Hypothalamus (tissue), 51 donors: Measurements from ENCODE around the gene AHNAK2.
"Not testable (repeated sequence)": the region's sequence is repeated elsewhere in the genome, so short reads cannot be mapped to it uniquely, and the experiment has no call there.

Experiments used
- DNase-seq, 51 donors: peaks; one replicate each; lab custom pipeline; 2025; lab: John Stamatoyannopoulos, UW

The AHNAK2 gene

GRCh38 chr14:104904650-104905578 lies 73.3 kb downstream of the AHNAK2 start:
- DNase-seq, result not testable (repeated sequence)

GRCh38 chr14:104903990-104904389 lies 74.2 kb downstream of the AHNAK2 start:
- DNase-seq, result no peak

- DNase-seq, result no peak
These were observed 77.3 kb downstream of the AHNAK2 start for GRCh38 chr14:104900639-104901512.

- DNase-seq, result no peak
These were observed 78.4 kb downstream of the AHNAK2 start for GRCh38 chr14:104899781-104900180.

GRCh38 chr14:104898870-104899510 lies 79.2 kb downstream of the AHNAK2 start:
- no peak for DNase-seq

- no peak for DNase-seq
These were observed 80.0 kb downstream of the AHNAK2 start for GRCh38 chr14:104898195-104898558.

- DNase-seq, result no peak
These were observed 80.6 kb downstream of the AHNAK2 start for GRCh38 chr14:104897330-104898194.

- DNase-seq, result no peak
These were observed 82.2 kb downstream of the AHNAK2 start for GRCh38 chr14:104895786-104896661.

- no peak for DNase-seq
These were observed 82.9 kb downstream of the AHNAK2 start for GRCh38 chr14:104895207-104895785.

GRCh38 chr14:104894331-104895206 lies 83.6 kb downstream of the AHNAK2 start:
- no peak for DNase-seq

- no peak for DNase-seq
These were observed 84.6 kb downstream of the AHNAK2 start for GRCh38 chr14:104893435-104894207.

GRCh38 chr14:104892531-104893434 lies 85.4 kb downstream of the AHNAK2 start:
- no peak for DNase-seq

GRCh38 chr14:104891664-104892530 lies 86.3 kb downstream of the AHNAK2 start:
- no peak for DNase-seq

GRCh38 chr14:104891121-104891551 lies 87.0 kb downstream of the AHNAK2 start:
- no peak for DNase-seq

- not testable (repeated sequence) for DNase-seq
These were observed 87.9 kb downstream of the AHNAK2 start for GRCh38 chr14:104890292-104890691.
